Sigmoid colon (tissue), 4 donors: Measurements from ENCODE around the gene KCNH3.

Source experiments
- CTCF ChIP-seq, 4 experiments: fragments of 450-650 bp in 3 of 4; fragments of 200-600 bp in 1 of 4; IDR thresholded peaks; one replicate each; pipeline ENCODE4 v1.5.1; 2016 to 2019; ENCODE audit warnings: antibody characterized with exemption in 4 of 4, mild to moderate bottlenecking in 3 of 4, moderate library complexity in 2 of 4
- EP300 ChIP-seq, 4 donors: sonication (generic); formaldehyde crosslinking; IDR thresholded peaks; one replicate each; pipeline ENCODE4 v1.6.1; 2017; ENCODE audit warnings: antibody characterized with exemption in 4 of 4
- POLR2A ChIP-seq, 2 donors: fragments of 450-650 bp; IDR thresholded peaks; one replicate each; pipeline ENCODE4 v1.6.1; 2016; ENCODE audit warnings: antibody characterized with exemption in 2 of 2, mild to moderate bottlenecking in 2 of 2, moderate library complexity in 2 of 2
- POLR2AphosphoS5 ChIP-seq, 4 donors: sonication (generic); formaldehyde crosslinking; IDR thresholded peaks; one replicate each; pipeline ENCODE4 v1.6.1; 2017; ENCODE audit warnings: antibody characterized with exemption in 4 of 4

GRCh38 chr12:49603721-49604120, 64.9 kb downstream of the KCNH3 start:
- no peak for TF ChIP-seq CTCF (IDR thresholded peaks at IDR 0.05)
- no peak for TF ChIP-seq POLR2A (IDR thresholded peaks at IDR 0.05)
- no peak for TF ChIP-seq EP300 (IDR thresholded peaks at IDR 0.05)
- no peak for TF ChIP-seq POLR2AphosphoS5 (IDR thresholded peaks at IDR 0.05)
